HepG2 (cell line): ENCODE results near the gene RNLS. TPM values are rescaled to one million over a fixed set of nuclear protein-coding genes. Genes with fewer than 3 reads are reported as not detected.

Source experiments
- ATAC-seq: fragments of 200-7000 bp; cut with Tn5 transposase; 3 replicates; pipeline ENCODE4 v1.9.1; 2020; ENCODE audit warnings: mild to moderate bottlenecking, moderate library complexity
- BruUV-seq: library from RNA; stranded (reverse); fragments of 400-500 nt; replicated peaks from 2 replicates; lab custom pipeline; 2021; lab: Mats Ljungman, UMichigan
- CTCF ChIA-PET: fragments of 300-600 bp; formaldehyde crosslinking; extraction: SDS; loops from one replicate; lab custom pipeline; 2021; ENCODE audit warnings: low total read pairs, inconsistent platforms, low intra/inter-chr PET ratio; lab: Yijun Ruan, JAX
- POLR2A ChIA-PET: fragments of 350-600 bp; sonication (Branson Sonifier 250); formaldehyde crosslinking; loops from one replicate; lab custom pipeline; 2020; ENCODE audit warnings: antibody characterized with exemption, inconsistent platforms; lab: Yijun Ruan, JAX
- DNase-seq: peaks from one replicate; pipeline ENCODE4 v3.0.0-alpha.2; 2015; ENCODE audit warnings: low spot score
- FAIRE-seq: peaks from 3 replicates; lab custom pipeline; 2011; peaks lifted over from hg19 to GRCh38; lab: Jason Lieb, UNC
- H2AFZ ChIP-seq: one replicate; pipeline ENCODE4 v1.6.1; 2011; ENCODE audit warnings: low read length, inconsistent platforms
- H3K27ac ChIP-seq: fragments of 300-600 bp; 3 replicates; pipeline ENCODE4 v1.8.0; 2011; ENCODE audit warnings: mixed run types, mild to moderate bottlenecking, mixed read lengths, low read length, inconsistent platforms; ENCODE audit not compliant: insufficient read depth; ENCODE audit errors: extremely low read length
- H3K27me3 ChIP-seq, 2 experiments: fragments of 200-600 bp in 1 of 2; 2 replicates in 1 of 2; 3 replicates in 1 of 2; pipeline versions ENCODE4 v1.6.0 to v1.8.0; 2011; ENCODE audit warnings: low read length in 2 of 2, mild to moderate bottlenecking in 2 of 2, moderate library complexity in 2 of 2, inconsistent platforms in 1 of 2; ENCODE audit not compliant: insufficient read depth in 2 of 2, control insufficient read depth in 1 of 2
- H3K36me3 ChIP-seq, 2 experiments: fragments of 200-600 bp in 1 of 2; replicated peaks in 1 of 2; 2 replicates in 1 of 2; 3 replicates in 1 of 2; pipeline versions ENCODE4 v1.5.1 to v1.8.0; 2011; ENCODE audit warnings: low read length in 2 of 2, inconsistent platforms in 1 of 2; ENCODE audit not compliant: insufficient read depth in 2 of 2, control insufficient read depth in 1 of 2
- H3K4me1 ChIP-seq: 2 replicates; pipeline ENCODE4 v1.5.1; 2012; ENCODE audit warnings: low read length, inconsistent platforms; ENCODE audit not compliant: insufficient read depth
- H3K4me2 ChIP-seq: 2 replicates; pipeline ENCODE4 v1.6.0; 2011; ENCODE audit warnings: low read depth, low read length, inconsistent platforms
- H3K4me3 ChIP-seq, 3 experiments: fragments of 200-600 bp in 1 of 3; sonication (generic), shearing (Covaris generic) in 1 of 3; replicated peaks in 1 of 3; 2 replicates each; pipeline ENCODE4 v1.5.1; 2011 to 2016; ENCODE audit warnings: low read length in 3 of 3, inconsistent platforms in 2 of 3, low read depth in 2 of 3, mild to moderate bottlenecking in 2 of 3, control low read depth in 1 of 3, mixed read lengths in 1 of 3; ENCODE audit not compliant: insufficient read depth in 1 of 3
- H3K79me2 ChIP-seq: one replicate; pipeline ENCODE4 v1.6.1; 2011; ENCODE audit warnings: low read length, inconsistent platforms; ENCODE audit not compliant: insufficient read depth
- H3K9ac ChIP-seq: 2 replicates; pipeline ENCODE4 v1.6.0; 2011; ENCODE audit warnings: mild to moderate bottlenecking, low read depth, low read length, inconsistent platforms; ENCODE audit not compliant: insufficient read depth
- H3K9me3 ChIP-seq: 2 replicates; pipeline ENCODE4 v1.5.1; 2012; ENCODE audit warnings: mild to moderate bottlenecking, low read length
- H4K20me1 ChIP-seq: 2 replicates; pipeline ENCODE4 v1.6.0; 2011; ENCODE audit warnings: inconsistent platforms, mild to moderate bottlenecking, low read length, moderate library complexity; ENCODE audit not compliant: insufficient read depth
- ARNTL ChIP-seq: sonication (generic); formaldehyde crosslinking; IDR thresholded peaks from 2 replicates; pipeline ENCODE4 v1.4.0; 2020; ENCODE audit warnings: mild to moderate bottlenecking, missing genetic modification reagents
- ATF7 ChIP-seq, 2 experiments: fragments of 450-650 bp in 1 of 2; sonication (generic) in 1 of 2; formaldehyde crosslinking in 1 of 2; IDR thresholded peaks; 2 replicates each; pipeline versions ENCODE4 v1.4.0 to v1.6.1; 2016 to 2020; ENCODE audit warnings: antibody characterized with exemption in 1 of 2, mild to moderate bottlenecking in 1 of 2, missing genetic modification reagents in 1 of 2
- DMAP1 ChIP-seq: IDR thresholded peaks from 2 replicates; pipeline ENCODE4 v1.6.1; 2016
- JDP2 ChIP-seq: sonication (generic); formaldehyde crosslinking; IDR thresholded peaks from 2 replicates; pipeline ENCODE4 v1.8.1; 2022; ENCODE audit warnings: missing genetic modification reagents, borderline replicate concordance
- REPIN1 ChIP-seq: sonication (generic); formaldehyde crosslinking; IDR thresholded peaks from 2 replicates; pipeline ENCODE4 v1.8.0; 2022; ENCODE audit warnings: missing genetic modification reagents, low read depth, mild to moderate bottlenecking, borderline replicate concordance
- SALL2 ChIP-seq: sonication (generic); formaldehyde crosslinking; IDR thresholded peaks from 2 replicates; pipeline ENCODE4 v1.8.1; 2023; ENCODE audit warnings: mild to moderate bottlenecking, missing genetic modification reagents, inconsistent platforms
- SETDB1 ChIP-seq: sonication (generic); formaldehyde crosslinking; IDR thresholded peaks from 2 replicates; pipeline ENCODE4 v1.5.1; 2020; ENCODE audit warnings: missing genetic modification reagents, mild to moderate bottlenecking, borderline replicate concordance
- ZBTB43 ChIP-seq: sonication (generic); formaldehyde crosslinking; conservative IDR thresholded peaks from 2 replicates; pipeline ENCODE4 v1.4.0; 2020; ENCODE audit warnings: missing genetic modification reagents
- ZNF496 ChIP-seq: sonication (generic); formaldehyde crosslinking; IDR thresholded peaks from 2 replicates; pipeline ENCODE4 v1.8.1; 2023; ENCODE audit warnings: mild to moderate bottlenecking, moderate library complexity, missing genetic modification reagents; ENCODE audit not compliant: insufficient replicate concordance
- ZNF547 ChIP-seq: sonication (generic); formaldehyde crosslinking; IDR thresholded peaks from 2 replicates; pipeline ENCODE4 v1.5.1; 2020; ENCODE audit warnings: mild to moderate bottlenecking, missing genetic modification reagents
- ZNF549 ChIP-seq: sonication (generic); formaldehyde crosslinking; IDR thresholded peaks from 2 replicates; pipeline ENCODE4 v1.5.0; 2020; ENCODE audit warnings: missing genetic modification reagents
- ZNF772 ChIP-seq: sonication (generic); formaldehyde crosslinking; IDR thresholded peaks from 2 replicates; pipeline ENCODE4 v1.5.0; 2020; ENCODE audit warnings: mild to moderate bottlenecking, missing genetic modification reagents
- WGBS: methylation state at CpG from one replicate; pipeline ENCODE4 v1.1.6; 2017; ENCODE audit warnings: low lambda C conversion rate; 5-methylcytosine and 5-hydroxymethylcytosine counted together
- in situ Hi-C: cut with HindIII; loops from 2 replicates; pipeline ENCODE4 v1.10.0; 2017; ENCODE audit warnings: low pct_unique_long_range_greater_than_20kb; ENCODE audit not compliant: extremely low pct_ligation_motif_present
- intact Hi-C: fragments of 100-400 bp; cut with micrococcal nuclease; formaldehyde crosslinking; loops from one replicate; pipeline ENCODE4 v1.10.0; 2022; ENCODE audit not compliant: unreplicated experiment
- polyA plus RNA-seq, 8 experiments: library from polyadenylated mRNA; depleted of rRNA in 3 of 8; stranded (reverse) in 7 of 8; unstranded in 1 of 8; fragments of >200 nt; fragmentation: Illumina TruSeq in 4 of 8; extraction: Trizol in 4 of 8; gene quantifications; 2 replicates each; pipeline versions ENCODE4 v1.2.1 to v1.2.3, GENCODE V29; 2011 to 2016; ENCODE audit warnings: low read depth in 4 of 8, missing spikeins in 1 of 8, mixed read lengths in 1 of 8; ENCODE audit not compliant: insufficient read depth in 1 of 8
- total RNA-seq, 5 experiments: library from RNA; depleted of rRNA; stranded (reverse); fragments of >200 nt; fragmentation: Illumina TruSeq; extraction: Trizol; gene quantifications; 2 replicates each; pipeline ENCODE4 v1.2.3, GENCODE V29; 2016; ENCODE audit warnings: low read depth in 1 of 5
- TF ChIP-seq, protein P1 (sequence below): sonication (generic); formaldehyde crosslinking; IDR thresholded peaks from 2 replicates; pipeline ENCODE4 v1.4.0; 2020; ENCODE audit warnings: missing genetic modification reagents, mild to moderate bottlenecking, borderline replicate concordance
- TF ChIP-seq, protein P2 (sequence below): sonication (generic); formaldehyde crosslinking; IDR thresholded peaks from 2 replicates; pipeline ENCODE4 v1.4.0; 2020; ENCODE audit warnings: missing genetic modification reagents
- TF ChIP-seq, protein P3 (sequence below): sonication (generic); formaldehyde crosslinking; IDR thresholded peaks from 2 replicates; pipeline ENCODE4 v1.4.0; 2020; ENCODE audit warnings: mild to moderate bottlenecking, missing genetic modification reagents

The RNLS gene
- total and polyA plus RNA-seq, 2 of the 13 experiments (the other 11 are each of a cell fraction or from before 2014, with no cell fraction given) = not detected

GRCh38 chr10:88293073-88293472, 290.0 kb downstream of the RNLS start:
- H4K20me1 ChIP-seq = no peaks in the 10 kb centered on the region
- FAIRE-seq = no peak
- intact Hi-C loops = no loop called here
- in situ Hi-C loops = no loop called here
- TF ChIP-seq ATF7 (IDR thresholded peaks at IDR 0.05) (no peak), ATF7 (CRISPR knock-in tag; IDR thresholded peaks at IDR 0.05) (no peak), ZNF496 (CRISPR knock-in tag) (no peak), SETDB1 (no peak), ARNTL (no peak)
- TF ChIP-seq, all 625 proteins: peak for 0
- no peaks in the 10 kb centered on the region for H3K36me3 ChIP-seq
- ChIA-PET POLR2A (no interaction called here), CTCF (no interaction called here)
- H3K4me1 ChIP-seq = no peaks in the 10 kb centered on the region
- no TSS peak for BruUV-seq
- 88% methylated on average over 1 of the region's 1 CpG for WGBS
- H3K9ac ChIP-seq = no peak overlapping the region
- no peaks in the 10 kb centered on the region for H3K27me3 ChIP-seq
- H3K79me2 ChIP-seq = no peaks in the 10 kb centered on the region
- H2AFZ ChIP-seq = no peak overlapping the region
- ATAC-seq (no peak), DNase-seq (no peak)
- H3K27ac ChIP-seq = no peak overlapping the region
- H3K9me3 ChIP-seq = no peaks in the 10 kb centered on the region
- H3K4me2 ChIP-seq = no peak overlapping the region
- H3K4me3 ChIP-seq = no peak overlapping the region

DNA sequence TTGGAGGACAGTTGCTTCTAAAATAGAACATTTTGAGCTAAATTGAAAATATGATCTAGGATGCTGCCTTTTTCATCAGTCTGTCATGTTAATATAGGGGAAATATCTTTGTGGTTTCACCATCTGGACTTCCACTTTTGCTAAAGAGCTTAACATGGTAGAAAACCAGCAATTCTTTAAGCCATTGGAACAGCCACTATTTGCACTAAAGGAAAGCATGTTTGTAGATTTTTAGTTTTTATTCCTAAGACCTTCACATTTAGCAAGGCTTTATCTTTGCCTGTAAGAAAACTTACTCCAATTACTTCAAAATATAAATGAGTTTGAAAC, 291.0 kb downstream of the RNLS start:
- Histone ChIP-seq H2AFZ (no peak overlapping the region), H4K20me1 (no peaks in the 10 kb centered on the region), H3K79me2 (no peaks in the 10 kb centered on the region), H3K9ac (no peak overlapping the region), H3K4me1 (no peaks in the 10 kb centered on the region), H3K36me3 (no peaks in the 10 kb centered on the region), H3K4me2 (no peak overlapping the region), H3K27ac (no peak overlapping the region), H3K27me3 (no peaks in the 10 kb centered on the region), H3K9me3 (no peaks in the 10 kb centered on the region), H3K4me3 (no peak overlapping the region)
- DNase-seq = no peak
- ATAC-seq = no peak
- intact Hi-C loops = no loop called here
- in situ Hi-C loops = no loop called here
- ChIA-PET CTCF (no interaction called here), POLR2A (no interaction called here)
- BruUV-seq = no TSS peak
- no peak for FAIRE-seq
- TF ChIP-seq REPIN1 = no peak
- TF ChIP-seq SALL2 (CRISPR knock-in tag) = no peak
- TF ChIP-seq, protein P1, sequence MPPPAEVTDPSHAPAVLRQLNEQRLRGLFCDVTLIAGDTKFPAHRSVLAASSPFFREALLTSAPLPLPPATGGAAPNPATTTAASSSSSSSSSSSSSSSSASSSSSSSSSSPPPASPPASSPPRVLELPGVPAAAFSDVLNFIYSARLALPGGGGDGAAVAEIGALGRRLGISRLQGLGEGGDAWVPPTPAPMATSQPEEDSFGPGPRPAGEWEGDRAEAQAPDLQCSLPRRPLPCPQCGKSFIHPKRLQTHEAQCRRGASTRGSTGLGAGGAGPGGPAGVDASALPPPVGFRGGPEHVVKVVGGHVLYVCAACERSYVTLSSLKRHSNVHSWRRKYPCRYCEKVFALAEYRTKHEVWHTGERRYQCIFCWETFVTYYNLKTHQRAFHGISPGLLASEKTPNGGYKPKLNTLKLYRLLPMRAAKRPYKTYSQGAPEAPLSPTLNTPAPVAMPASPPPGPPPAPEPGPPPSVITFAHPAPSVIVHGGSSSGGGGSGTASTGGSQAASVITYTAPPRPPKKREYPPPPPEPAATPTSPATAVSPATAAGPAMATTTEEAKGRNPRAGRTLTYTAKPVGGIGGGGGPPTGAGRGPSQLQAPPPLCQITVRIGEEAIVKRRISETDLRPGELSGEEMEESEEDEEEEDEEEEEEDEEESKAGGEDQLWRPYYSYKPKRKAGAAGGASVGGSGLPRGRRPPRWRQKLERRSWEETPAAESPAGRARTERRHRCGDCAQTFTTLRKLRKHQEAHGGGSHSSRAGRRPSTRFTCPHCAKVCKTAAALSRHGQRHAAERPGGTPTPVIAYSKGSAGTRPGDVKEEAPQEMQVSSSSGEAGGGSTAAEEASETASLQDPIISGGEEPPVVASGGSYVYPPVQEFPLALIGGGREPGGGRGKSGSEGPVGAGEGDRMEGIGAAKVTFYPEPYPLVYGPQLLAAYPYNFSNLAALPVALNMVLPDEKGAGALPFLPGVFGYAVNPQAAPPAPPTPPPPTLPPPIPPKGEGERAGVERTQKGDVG = no peak
- TF ChIP-seq ZNF547 = no peak
- no peak for TF ChIP-seq ZBTB43 (CRISPR knock-in tag)
- TF ChIP-seq ZNF549 (CRISPR knock-in tag) = no peak
- TF ChIP-seq, protein P2, sequence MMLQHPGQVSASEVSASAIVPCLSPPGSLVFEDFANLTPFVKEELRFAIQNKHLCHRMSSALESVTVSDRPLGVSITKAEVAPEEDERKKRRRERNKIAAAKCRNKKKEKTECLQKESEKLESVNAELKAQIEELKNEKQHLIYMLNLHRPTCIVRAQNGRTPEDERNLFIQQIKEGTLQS = no peak
- no peak for TF ChIP-seq ATF7 (IDR thresholded peaks at IDR 0.05)
- no peak for TF ChIP-seq ATF7 (CRISPR knock-in tag; IDR thresholded peaks at IDR 0.05)
- TF ChIP-seq ZNF772 (CRISPR knock-in tag) = no peak
- no peak for TF ChIP-seq DMAP1 (CRISPR knock-in tag)
- TF ChIP-seq, protein P3, sequence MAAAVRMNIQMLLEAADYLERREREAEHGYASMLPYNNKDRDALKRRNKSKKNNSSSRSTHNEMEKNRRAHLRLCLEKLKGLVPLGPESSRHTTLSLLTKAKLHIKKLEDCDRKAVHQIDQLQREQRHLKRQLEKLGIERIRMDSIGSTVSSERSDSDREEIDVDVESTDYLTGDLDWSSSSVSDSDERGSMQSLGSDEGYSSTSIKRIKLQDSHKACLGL (CRISPR knock-in tag) = no peak
- no peak for TF ChIP-seq JDP2 (CRISPR knock-in tag)
